ENCODE results near the gene MMP8. TPM values are rescaled to one million over a fixed set of nuclear protein-coding genes. Genes with fewer than 3 reads are reported as not detected.

MMP8 gene
- total RNA-seq, 1 donor from 2014 or later: not detected

GRCh38 chr11:102678022-102678421 is 46.7 kb downstream of the MMP8 start:
- Mint-ChIP-seq H3K27me3 (ENCODE audit: insufficient read depth, low read depth) (no peaks in the 10 kb centered on the region), H3K4me1 (peaks cover 3% of the 10 kb centered on the region), H3K9me3 (no peaks in the 10 kb centered on the region), H3K36me3 (no peaks in the 10 kb centered on the region), H3K27ac (no peak overlapping the region), H3K4me3 (no peak overlapping the region)
- Histone ChIP-seq H3K9ac (no peak overlapping the region), H2AFZ (replicated peaks) (no peak overlapping the region), H3K27me3 (no peaks in the 10 kb centered on the region), H3K4me3 (no peak overlapping the region), H4K20me1 (ENCODE audit: low read depth) (no peaks in the 10 kb centered on the region), H3K36me3 (no peaks in the 10 kb centered on the region), H3K4me2 (no peak overlapping the region), H3K27ac (no peak overlapping the region), H3F3A (ENCODE audit: low read depth) (no peaks in the 10 kb centered on the region), H3K79me2 (ENCODE audit: low read depth) (no peaks in the 10 kb centered on the region), H3K9me3 (ENCODE audit: low read depth) (no peaks in the 10 kb centered on the region), H3K4me1 (no peaks in the 10 kb centered on the region)
- DNase-seq (ENCODE audit: low spot score): no peak
- no peak for TF ChIP-seq EZH2phosphoT487 (IDR thresholded peaks at IDR 0.05)

DNA sequence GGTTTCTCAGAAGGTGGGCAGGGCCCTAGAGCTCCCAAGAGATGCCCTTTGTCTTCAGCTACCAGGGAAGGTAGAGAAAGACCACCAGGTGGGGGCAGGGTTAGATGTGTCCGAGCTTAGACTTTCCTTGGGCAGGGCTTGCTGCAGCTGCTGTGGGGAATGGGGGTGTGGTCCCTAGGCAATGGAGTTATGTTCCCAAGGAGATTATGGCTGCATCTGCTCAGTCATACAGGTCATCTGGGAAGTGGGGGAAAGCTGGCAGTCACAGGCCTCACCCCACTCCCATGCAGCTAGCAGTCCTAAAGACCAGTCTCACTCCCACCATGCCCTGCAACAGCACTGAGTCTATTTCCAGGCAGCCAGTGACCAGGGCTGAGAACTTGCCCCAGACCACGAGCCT is 48.7 kb downstream of the MMP8 start:
- Mint-ChIP-seq H3K27ac (no peak overlapping the region), H3K36me3 (no peaks in the 10 kb centered on the region), H3K27me3 (ENCODE audit: insufficient read depth, low read depth) (no peaks in the 10 kb centered on the region), H3K4me3 (no peak overlapping the region), H3K4me1 (peaks cover 3% of the 10 kb centered on the region), H3K9me3 (no peaks in the 10 kb centered on the region)
- H2AFZ ChIP-seq (replicated peaks): peak overlapping the region; percentile 5
- no peak overlapping the region for H3K9ac ChIP-seq
- H3K27me3 ChIP-seq: no peaks in the 10 kb centered on the region
- H3K9me3 ChIP-seq (ENCODE audit: low read depth): no peaks in the 10 kb centered on the region
- H3F3A ChIP-seq (ENCODE audit: low read depth): no peaks in the 10 kb centered on the region
- H3K4me2 ChIP-seq: no peak overlapping the region
- no peak overlapping the region for H3K4me3 ChIP-seq
- H4K20me1 ChIP-seq (ENCODE audit: low read depth): no peaks in the 10 kb centered on the region
- no peaks in the 10 kb centered on the region for H3K79me2 ChIP-seq (ENCODE audit: low read depth)
- TF ChIP-seq EZH2phosphoT487 (IDR thresholded peaks at IDR 0.05) (no peak), EZH2 (IDR thresholded peaks at IDR 0.05) (no peak)
- TF ChIP-seq, protein P1, sequence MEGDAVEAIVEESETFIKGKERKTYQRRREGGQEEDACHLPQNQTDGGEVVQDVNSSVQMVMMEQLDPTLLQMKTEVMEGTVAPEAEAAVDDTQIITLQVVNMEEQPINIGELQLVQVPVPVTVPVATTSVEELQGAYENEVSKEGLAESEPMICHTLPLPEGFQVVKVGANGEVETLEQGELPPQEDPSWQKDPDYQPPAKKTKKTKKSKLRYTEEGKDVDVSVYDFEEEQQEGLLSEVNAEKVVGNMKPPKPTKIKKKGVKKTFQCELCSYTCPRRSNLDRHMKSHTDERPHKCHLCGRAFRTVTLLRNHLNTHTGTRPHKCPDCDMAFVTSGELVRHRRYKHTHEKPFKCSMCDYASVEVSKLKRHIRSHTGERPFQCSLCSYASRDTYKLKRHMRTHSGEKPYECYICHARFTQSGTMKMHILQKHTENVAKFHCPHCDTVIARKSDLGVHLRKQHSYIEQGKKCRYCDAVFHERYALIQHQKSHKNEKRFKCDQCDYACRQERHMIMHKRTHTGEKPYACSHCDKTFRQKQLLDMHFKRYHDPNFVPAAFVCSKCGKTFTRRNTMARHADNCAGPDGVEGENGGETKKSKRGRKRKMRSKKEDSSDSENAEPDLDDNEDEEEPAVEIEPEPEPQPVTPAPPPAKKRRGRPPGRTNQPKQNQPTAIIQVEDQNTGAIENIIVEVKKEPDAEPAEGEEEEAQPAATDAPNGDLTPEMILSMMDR (IDR thresholded peaks at IDR 0.05): no peak
- no peak overlapping the region for H3K27ac ChIP-seq
- no peaks in the 10 kb centered on the region for H3K36me3 ChIP-seq
- no peak for DNase-seq (ENCODE audit: low spot score)
- no peaks in the 10 kb centered on the region for H3K4me1 ChIP-seq

GRCh38 chr11:102669664-102670063 is 55.1 kb downstream of the MMP8 start:
- H3K9me3 ChIP-seq (ENCODE audit: low read depth): no peaks in the 10 kb centered on the region
- H3K4me3 Mint-ChIP-seq: no peak overlapping the region
- no peak overlapping the region for H3K4me3 ChIP-seq
- TF ChIP-seq, protein P1 (IDR thresholded peaks at IDR 0.05): no peak
- no peak for TF ChIP-seq EZH2phosphoT487 (IDR thresholded peaks at IDR 0.05)
- TF ChIP-seq EZH2 (IDR thresholded peaks at IDR 0.05): no peak
- no peaks in the 10 kb centered on the region for H3K27me3 Mint-ChIP-seq (ENCODE audit: insufficient read depth, low read depth)
- no peak overlapping the region for H2AFZ ChIP-seq (replicated peaks)
- H3F3A ChIP-seq (ENCODE audit: low read depth): no peaks in the 10 kb centered on the region
- H3K27me3 ChIP-seq: no peaks in the 10 kb centered on the region
- H3K27ac Mint-ChIP-seq: no peak overlapping the region
- H3K4me1 Mint-ChIP-seq: no peaks in the 10 kb centered on the region
- H3K36me3 Mint-ChIP-seq: no peaks in the 10 kb centered on the region
- no peaks in the 10 kb centered on the region for H4K20me1 ChIP-seq (ENCODE audit: low read depth)
- no peak overlapping the region for H3K27ac ChIP-seq
- no peak overlapping the region for H3K9ac ChIP-seq
- no peaks in the 10 kb centered on the region for H3K9me3 Mint-ChIP-seq
- H3K4me1 ChIP-seq: no peaks in the 10 kb centered on the region
- no peak for DNase-seq (ENCODE audit: low spot score)
- H3K36me3 ChIP-seq: no peaks in the 10 kb centered on the region
- no peak overlapping the region for H3K4me2 ChIP-seq
- H3K79me2 ChIP-seq (ENCODE audit: low read depth): no peaks in the 10 kb centered on the region

GRCh38 chr11:102666331-102666957 is 58.3 kb downstream of the MMP8 start:
- H2AFZ ChIP-seq (replicated peaks): peak overlapping the region; percentile 6
- H4K20me1 ChIP-seq (ENCODE audit: low read depth): no peaks in the 10 kb centered on the region
- H3F3A ChIP-seq (ENCODE audit: low read depth): no peaks in the 10 kb centered on the region
- H3K79me2 ChIP-seq (ENCODE audit: low read depth): no peaks in the 10 kb centered on the region
- Mint-ChIP-seq H3K4me1 (no peaks in the 10 kb centered on the region), H3K27me3 (ENCODE audit: insufficient read depth, low read depth) (peaks cover 2% of the 10 kb centered on the region), H3K36me3 (no peaks in the 10 kb centered on the region), H3K4me3 (no peak overlapping the region), H3K27ac (no peak overlapping the region), H3K9me3 (no peaks in the 10 kb centered on the region)
- H3K36me3 ChIP-seq: no peaks in the 10 kb centered on the region
- no peak overlapping the region for H3K27ac ChIP-seq
- no peaks in the 10 kb centered on the region for H3K4me1 ChIP-seq
- no peak overlapping the region for H3K9ac ChIP-seq
- H3K9me3 ChIP-seq (ENCODE audit: low read depth): no peaks in the 10 kb centered on the region
- H3K27me3 ChIP-seq: no peaks in the 10 kb centered on the region
- no peak overlapping the region for H3K4me2 ChIP-seq
- TF ChIP-seq EZH2 (IDR thresholded peaks at IDR 0.05): no peak
- TF ChIP-seq EZH2phosphoT487 (IDR thresholded peaks at IDR 0.05): no peak
- TF ChIP-seq, protein P1 (IDR thresholded peaks at IDR 0.05): peak; percentile 92
- peak; percentile 66 for DNase-seq (ENCODE audit: low spot score)
- H3K4me3 ChIP-seq: no peak overlapping the region
